ENCODE data around the gene HSFX2. TPM values are rescaled to one million over a fixed set of nuclear protein-coding genes. Genes with fewer than 3 reads are reported as not detected.

Gene HSFX2
- polyA plus RNA-seq, 1 donor from 2014 or later, result 1.3 TPM

DNA sequence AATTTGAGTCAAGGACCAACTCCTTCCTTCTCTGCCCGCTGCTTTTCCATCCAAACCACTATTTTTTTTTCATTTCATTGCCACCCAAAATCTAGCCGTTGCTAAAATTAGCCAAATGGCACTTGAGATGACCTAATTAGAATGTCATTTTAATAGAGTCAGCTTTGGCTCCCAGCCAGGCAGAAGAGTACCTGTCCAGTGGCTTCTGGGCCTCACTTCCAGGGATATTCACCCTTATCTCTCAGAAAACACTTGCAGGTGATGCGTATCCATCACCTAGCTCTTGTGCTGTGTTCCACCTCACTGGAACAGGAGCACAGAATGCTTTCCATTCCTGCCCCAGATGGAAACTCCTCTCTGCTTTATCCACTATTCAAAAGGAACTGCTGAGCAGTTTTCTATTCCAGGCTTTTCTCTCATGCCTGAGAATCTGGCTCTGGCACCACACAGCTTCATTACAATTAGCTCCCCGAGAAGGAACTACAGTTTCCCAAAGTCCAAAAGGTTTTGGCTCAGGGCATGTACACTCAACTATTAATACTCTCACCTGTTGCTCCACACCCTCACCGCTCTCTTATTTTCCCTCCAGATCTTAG is 26.3 kb downstream of the HSFX2 start:
- no peaks in the 10 kb centered on the region for H3K79me2 ChIP-seq (replicated peaks; ENCODE audit: insufficient read depth, low read length)
- no peaks in the 10 kb centered on the region for H3F3A ChIP-seq (ENCODE audit: insufficient read depth, low read length, poor library complexity, severe bottlenecking)
- no peak overlapping the region for H3K4me3 ChIP-seq (ENCODE audit: low read length)
- no peak overlapping the region for H2AFZ ChIP-seq (ENCODE audit: low read depth, low read length)
- H3K9me3 ChIP-seq (ENCODE audit: low read length), result no peaks in the 10 kb centered on the region
- TF ChIP-seq SMC3 (conservative IDR thresholded peaks at IDR 0.05; ENCODE audit: poor library complexity), result no peak
- no peak for TF ChIP-seq RAD21 (conservative IDR thresholded peaks at IDR 0.05)
- TF ChIP-seq, protein P1, sequence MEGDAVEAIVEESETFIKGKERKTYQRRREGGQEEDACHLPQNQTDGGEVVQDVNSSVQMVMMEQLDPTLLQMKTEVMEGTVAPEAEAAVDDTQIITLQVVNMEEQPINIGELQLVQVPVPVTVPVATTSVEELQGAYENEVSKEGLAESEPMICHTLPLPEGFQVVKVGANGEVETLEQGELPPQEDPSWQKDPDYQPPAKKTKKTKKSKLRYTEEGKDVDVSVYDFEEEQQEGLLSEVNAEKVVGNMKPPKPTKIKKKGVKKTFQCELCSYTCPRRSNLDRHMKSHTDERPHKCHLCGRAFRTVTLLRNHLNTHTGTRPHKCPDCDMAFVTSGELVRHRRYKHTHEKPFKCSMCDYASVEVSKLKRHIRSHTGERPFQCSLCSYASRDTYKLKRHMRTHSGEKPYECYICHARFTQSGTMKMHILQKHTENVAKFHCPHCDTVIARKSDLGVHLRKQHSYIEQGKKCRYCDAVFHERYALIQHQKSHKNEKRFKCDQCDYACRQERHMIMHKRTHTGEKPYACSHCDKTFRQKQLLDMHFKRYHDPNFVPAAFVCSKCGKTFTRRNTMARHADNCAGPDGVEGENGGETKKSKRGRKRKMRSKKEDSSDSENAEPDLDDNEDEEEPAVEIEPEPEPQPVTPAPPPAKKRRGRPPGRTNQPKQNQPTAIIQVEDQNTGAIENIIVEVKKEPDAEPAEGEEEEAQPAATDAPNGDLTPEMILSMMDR (IDR thresholded peaks at IDR 0.05; ENCODE audit: poor library complexity, severe bottlenecking), result no peak
- no peak for TF ChIP-seq EZH2 (IDR thresholded peaks at IDR 0.05; ENCODE audit: borderline replicate concordance, insufficient read depth, low read length, poor library complexity, severe bottlenecking)
- TF ChIP-seq EP300 (conservative IDR thresholded peaks at IDR 0.05; ENCODE audit: poor library complexity, severe bottlenecking), result no peak
- no peak for TF ChIP-seq POLR2AphosphoS5 (IDR thresholded peaks at IDR 0.05)
- no peaks in the 10 kb centered on the region for H3K9me2 ChIP-seq (ENCODE audit: insufficient read depth, low read length)
- H3K9ac ChIP-seq (ENCODE audit: low read length), result no peak overlapping the region
- no peak overlapping the region for H3K4me2 ChIP-seq (ENCODE audit: low read length)
- no peaks in the 10 kb centered on the region for H3K36me3 ChIP-seq (ENCODE audit: insufficient read depth, low read length)
- H4K20me1 ChIP-seq (ENCODE audit: insufficient read depth), result no peaks in the 10 kb centered on the region
- no peak overlapping the region for H3K27ac ChIP-seq (ENCODE audit: low read length)
- no peaks in the 10 kb centered on the region for H3K27me3 ChIP-seq (ENCODE audit: insufficient read depth, low read depth, low read length)

DNA sequence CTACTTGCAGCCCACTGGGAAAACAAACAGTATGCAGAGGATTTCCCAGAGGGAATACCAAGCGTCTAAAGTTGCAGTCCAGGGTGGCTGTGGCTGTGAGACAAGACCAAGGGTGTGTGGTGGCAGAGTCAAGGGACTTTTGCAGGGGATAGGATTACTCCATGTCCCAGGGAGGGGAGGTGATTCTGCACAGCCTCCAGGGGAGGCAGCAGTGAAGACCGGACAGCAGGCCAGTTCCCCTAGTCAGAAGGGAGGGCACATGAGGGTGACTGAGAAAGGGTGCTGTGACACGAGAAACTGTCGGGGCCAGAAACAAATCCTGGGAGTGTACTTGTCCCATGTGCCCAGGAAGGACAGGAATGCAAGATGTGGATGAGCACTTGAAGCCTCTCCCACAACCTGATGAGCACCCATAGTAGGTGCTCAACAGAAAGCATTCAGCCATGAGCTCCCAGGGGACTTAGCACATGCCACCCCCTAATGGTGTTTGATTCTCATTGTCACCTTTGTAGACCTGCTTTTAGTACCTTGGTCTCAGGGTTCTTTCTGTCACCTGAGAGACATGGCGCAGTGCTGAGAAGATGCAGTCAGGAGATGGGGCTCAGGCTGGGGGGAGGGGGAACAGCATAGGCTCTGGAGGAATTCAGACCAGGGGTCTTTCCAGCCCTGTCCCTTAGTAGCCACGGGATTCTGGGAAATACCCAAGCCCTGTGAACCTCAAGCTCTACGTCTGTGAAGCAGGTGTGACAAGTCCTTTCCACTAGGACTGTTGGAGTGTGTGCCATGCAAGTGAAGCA is 27.3 kb downstream of the HSFX2 start:
- Histone ChIP-seq H3K4me2 (ENCODE audit: low read length) (no peak overlapping the region), H3K9me3 (ENCODE audit: low read length) (no peaks in the 10 kb centered on the region), H2AFZ (ENCODE audit: low read depth, low read length) (no peak overlapping the region), H3K27me3 (ENCODE audit: insufficient read depth, low read depth, low read length) (no peaks in the 10 kb centered on the region), H3K36me3 (ENCODE audit: insufficient read depth, low read length) (no peaks in the 10 kb centered on the region), H3K79me2 (replicated peaks; ENCODE audit: insufficient read depth, low read length) (no peaks in the 10 kb centered on the region), H3K27ac (ENCODE audit: low read length) (no peak overlapping the region), H3K9ac (ENCODE audit: low read length) (no peak overlapping the region), H3K4me3 (ENCODE audit: low read length) (no peak overlapping the region), H3K9me2 (ENCODE audit: insufficient read depth, low read length) (no peaks in the 10 kb centered on the region), H3F3A (ENCODE audit: insufficient read depth, low read length, poor library complexity, severe bottlenecking) (no peaks in the 10 kb centered on the region), H4K20me1 (ENCODE audit: insufficient read depth) (no peaks in the 10 kb centered on the region)
- TF ChIP-seq, protein P2, sequence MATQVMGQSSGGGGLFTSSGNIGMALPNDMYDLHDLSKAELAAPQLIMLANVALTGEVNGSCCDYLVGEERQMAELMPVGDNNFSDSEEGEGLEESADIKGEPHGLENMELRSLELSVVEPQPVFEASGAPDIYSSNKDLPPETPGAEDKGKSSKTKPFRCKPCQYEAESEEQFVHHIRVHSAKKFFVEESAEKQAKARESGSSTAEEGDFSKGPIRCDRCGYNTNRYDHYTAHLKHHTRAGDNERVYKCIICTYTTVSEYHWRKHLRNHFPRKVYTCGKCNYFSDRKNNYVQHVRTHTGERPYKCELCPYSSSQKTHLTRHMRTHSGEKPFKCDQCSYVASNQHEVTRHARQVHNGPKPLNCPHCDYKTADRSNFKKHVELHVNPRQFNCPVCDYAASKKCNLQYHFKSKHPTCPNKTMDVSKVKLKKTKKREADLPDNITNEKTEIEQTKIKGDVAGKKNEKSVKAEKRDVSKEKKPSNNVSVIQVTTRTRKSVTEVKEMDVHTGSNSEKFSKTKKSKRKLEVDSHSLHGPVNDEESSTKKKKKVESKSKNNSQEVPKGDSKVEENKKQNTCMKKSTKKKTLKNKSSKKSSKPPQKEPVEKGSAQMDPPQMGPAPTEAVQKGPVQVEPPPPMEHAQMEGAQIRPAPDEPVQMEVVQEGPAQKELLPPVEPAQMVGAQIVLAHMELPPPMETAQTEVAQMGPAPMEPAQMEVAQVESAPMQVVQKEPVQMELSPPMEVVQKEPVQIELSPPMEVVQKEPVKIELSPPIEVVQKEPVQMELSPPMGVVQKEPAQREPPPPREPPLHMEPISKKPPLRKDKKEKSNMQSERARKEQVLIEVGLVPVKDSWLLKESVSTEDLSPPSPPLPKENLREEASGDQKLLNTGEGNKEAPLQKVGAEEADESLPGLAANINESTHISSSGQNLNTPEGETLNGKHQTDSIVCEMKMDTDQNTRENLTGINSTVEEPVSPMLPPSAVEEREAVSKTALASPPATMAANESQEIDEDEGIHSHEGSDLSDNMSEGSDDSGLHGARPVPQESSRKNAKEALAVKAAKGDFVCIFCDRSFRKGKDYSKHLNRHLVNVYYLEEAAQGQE (IDR thresholded peaks at IDR 0.05; ENCODE audit: borderline replicate concordance), result no peak
- TF ChIP-seq RAD21 (conservative IDR thresholded peaks at IDR 0.05), result no peak
- TF ChIP-seq, protein P1 (IDR thresholded peaks at IDR 0.05; ENCODE audit: poor library complexity, severe bottlenecking), result no peak
- no peak for TF ChIP-seq SMC3 (conservative IDR thresholded peaks at IDR 0.05; ENCODE audit: poor library complexity)
- TF ChIP-seq EZH2 (IDR thresholded peaks at IDR 0.05; ENCODE audit: borderline replicate concordance, insufficient read depth, low read length, poor library complexity, severe bottlenecking), result no peak
- no peak for TF ChIP-seq MXI1 (conservative IDR thresholded peaks at IDR 0.05; ENCODE audit: poor library complexity, severe bottlenecking)
